Right hindlimb (tissue), 1 donor: Measurements from ENCODE around the gene GPR87.

Experiments
- DNase-seq: peaks from one replicate; pipeline ENCODE4 v3.0.0-alpha.2; 2018

The GPR87 gene

DNA sequence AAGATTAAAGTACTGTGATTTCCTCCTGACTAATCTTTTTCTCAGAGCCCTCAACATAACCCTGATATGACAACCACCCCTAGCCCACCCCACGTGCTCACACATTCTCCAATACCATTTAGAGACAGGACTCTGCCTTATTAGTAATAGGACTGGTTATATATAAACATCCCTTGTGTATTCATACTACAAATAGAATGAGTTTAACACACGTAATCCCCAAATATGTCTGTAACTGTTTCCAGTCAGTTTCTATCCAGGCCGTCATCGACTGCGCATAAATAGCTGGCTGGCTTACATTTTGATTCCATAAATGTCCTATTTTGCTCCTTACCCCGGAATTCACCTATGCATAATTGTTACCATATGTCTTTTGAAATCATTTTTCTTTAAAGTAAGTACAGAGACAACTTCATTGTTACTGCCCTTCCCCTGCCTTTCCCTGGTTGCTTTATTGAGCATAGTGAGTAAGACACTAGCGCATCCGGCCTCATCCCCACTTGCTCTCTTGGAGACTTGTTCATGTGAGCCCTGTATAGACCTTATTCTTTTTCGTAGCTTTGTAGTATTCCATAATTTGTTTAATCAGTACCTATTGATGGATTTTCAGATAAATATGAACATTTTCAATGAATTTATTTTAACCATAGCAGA, 34.8 kb downstream of the GPR87 start:
- DNase-seq, result peak; percentile 59

DNA sequence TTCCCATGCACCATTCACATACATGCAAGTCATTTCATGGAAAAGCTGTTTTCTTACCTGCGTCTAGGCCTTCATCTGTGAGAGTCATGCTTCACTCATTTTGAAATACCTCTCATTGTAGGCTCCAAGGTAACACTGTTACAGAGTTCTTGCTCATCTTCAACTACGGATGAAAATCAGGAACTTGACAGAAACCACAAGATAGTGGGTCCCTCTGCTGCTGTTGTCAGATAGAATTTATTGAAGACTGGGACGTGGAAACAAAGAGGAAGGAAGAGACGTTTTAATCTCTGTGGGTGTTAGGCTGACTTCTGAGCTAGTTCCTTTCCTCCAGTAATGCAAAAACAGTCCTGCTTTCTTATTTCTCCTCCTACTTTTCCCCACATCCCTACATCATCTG, 38.4 kb downstream of the GPR87 start, which contains the start of gene P2RY14:
Gene P2RY14 (minus strand): TSS at position 313 of the 400 bp plus-strand sequence. CDS start 64,226 bp downstream, outside the sequence.
- no peak for DNase-seq

DNA sequence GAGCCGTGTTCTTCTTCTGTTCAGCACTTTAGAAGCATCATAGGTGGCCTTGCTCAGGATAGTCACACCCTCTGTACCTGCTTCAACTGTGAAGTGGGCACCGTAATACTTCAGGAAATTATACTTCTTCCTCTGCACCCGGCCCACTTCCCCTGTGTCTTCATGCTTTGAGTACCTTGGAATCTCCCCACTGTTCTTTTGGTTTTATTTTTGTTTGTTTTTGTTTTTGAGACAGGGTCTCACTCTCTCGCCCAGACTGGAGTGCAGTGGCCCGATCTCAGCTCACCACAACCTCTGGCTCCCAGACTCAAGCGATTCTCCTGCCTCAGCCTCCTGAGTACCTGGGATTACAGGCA, 40.0 kb downstream of the GPR87 start:
- no peak for DNase-seq

DNA sequence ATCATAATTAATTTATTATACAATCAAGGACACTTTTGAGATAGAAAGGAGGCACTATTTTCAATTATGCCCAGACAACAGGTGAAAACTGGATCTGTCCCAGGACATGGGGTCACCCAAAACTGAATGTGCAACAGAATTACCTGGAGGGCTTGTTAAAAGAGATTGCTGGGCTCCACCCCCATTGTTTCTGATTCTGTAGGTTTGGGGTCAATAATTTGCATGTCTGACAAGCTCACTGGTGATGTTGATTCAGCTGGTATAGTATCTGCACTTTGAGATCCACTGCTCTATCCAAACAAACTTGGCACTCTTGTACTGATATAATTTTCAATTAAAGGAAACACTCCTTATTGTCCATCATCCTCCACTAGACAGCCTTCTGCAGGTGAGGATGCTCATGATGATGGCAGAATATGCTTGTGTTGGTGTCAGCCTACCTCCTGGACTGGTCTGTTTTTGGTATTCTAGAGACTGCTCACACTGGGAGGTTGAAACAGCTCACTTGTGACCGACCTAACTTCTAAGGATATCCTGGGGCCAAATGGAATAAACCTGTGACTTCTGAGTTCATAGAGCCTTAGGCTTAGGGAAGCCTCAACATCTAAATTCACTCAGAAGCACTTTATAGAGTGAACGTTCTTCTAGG, 40.5 kb downstream of the GPR87 start:
- DNase-seq, result no peak

DNA sequence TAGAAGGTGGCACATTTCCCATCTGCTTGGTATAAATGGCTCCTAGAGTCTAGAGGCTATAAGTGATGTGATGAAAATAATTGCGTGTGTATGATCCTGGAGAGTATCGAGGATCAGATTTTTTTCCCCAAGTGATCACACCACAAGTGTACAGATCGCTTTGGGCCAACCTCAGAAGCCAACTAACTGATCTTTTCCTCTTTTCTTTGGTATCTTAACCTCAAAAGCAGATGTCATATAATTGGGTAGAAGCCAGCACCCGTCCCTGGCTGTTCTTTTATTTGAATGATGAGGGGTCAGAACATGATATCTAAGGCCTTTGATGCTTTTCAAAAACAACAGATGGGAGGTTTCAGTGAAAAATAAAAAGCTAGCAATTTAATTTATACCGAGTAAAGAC, 41.5 kb downstream of the GPR87 start:
- no peak for DNase-seq

DNA sequence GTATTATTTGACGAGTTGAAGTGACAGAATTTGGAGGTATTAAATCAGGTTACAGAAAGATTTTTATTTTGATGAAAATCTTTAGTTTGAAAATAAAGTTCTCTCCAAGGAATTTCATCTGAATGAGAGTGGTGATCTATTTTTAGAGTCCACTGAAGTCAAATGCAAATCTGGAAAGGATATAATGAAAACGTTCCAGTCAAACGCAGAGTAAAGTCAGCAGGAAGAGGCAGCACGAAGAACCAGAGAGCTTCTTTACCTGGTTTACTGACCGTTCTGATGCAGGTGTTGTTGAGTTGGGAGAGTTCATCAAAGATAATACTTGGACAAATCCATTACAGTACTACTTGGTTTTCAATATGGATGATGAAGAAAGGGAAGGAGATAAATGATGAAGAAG, 47.0 kb downstream of the GPR87 start:
- no peak for DNase-seq

DNA sequence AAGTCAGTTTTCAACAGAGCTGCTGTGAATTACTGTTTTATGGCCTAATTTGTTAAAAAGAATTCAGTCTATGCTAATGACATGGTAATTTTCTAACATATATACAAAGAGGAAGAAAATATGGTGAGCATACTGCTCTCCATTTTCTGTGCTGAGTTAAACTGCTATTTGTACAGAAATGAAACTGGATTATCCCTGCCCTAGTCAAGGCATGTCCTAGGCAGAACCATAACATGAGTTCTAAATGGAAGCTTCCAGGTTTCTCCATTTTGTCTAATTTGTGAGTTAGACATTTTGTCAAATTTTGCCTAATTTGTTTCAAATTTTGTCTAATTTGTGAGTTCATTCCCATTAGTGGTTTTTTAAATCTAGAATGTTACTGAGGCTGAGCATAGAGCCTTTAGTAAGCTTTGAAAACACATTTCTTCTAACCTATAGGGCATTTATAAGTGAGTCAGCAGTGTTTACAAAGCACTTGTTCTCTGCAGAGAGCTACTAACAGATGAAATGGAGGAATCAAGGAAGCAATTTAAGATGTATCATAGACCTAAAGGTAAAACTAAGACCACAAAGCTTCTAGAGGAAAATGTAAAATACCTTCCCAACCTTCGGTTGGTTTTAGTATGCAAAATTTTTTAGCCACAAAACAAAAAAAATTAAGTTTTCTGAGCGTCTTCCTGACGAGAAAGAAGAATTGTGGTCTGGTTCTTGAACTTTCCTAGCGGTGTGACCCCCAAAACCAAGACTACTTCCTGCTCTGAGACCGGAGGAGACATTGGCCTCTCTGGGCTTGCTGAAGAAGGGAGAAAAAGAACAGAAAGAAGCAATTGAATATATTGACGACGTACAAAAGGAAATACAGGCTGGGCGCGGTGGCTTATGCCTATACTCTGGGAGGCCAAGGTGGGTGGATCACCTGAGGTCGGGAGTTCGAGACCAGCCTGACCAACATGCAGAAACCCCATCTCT, 48.1 kb downstream of the GPR87 start:
- no peak for DNase-seq

DNA sequence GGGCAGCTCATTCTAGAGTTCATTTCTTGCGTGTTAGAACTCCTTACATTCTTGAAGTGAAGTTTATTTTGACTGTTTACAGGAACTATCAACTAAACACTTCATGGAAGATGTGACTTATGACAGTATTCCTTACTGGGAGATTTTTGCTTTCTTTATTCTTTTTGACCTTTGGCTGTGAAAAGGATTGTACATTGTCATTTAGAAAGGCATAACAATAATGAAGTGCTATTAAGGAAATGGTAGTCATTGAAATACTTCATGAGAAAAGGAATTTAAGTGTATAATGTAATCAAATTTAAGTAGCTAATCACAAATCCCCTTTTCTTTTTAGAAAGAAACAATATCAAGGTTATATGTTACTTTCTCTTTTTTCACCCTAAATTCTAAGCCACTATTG, 49.6 kb downstream of the GPR87 start:
- no peak for DNase-seq

DNA sequence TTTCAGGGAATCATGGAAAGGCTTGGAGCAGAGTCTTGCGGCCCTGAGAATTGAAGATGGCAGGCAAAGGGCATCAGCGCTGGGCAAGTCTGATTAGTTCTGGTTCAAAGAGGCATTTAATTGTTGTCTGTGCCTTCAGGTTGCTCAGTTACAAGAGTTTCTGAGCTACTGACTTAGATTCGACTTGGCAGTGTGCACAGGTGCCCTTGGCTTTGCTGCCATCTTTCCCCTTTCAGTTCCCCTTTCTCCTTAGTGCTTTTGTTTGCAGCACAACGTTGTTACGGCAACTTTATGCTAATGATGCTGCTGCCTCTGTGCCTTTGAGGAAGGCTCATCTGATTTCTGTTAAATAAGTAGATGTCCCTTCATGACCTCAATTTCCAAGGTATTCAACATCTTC, 50.8 kb downstream of the GPR87 start:
- DNase-seq, result peak; percentile 37

DNA sequence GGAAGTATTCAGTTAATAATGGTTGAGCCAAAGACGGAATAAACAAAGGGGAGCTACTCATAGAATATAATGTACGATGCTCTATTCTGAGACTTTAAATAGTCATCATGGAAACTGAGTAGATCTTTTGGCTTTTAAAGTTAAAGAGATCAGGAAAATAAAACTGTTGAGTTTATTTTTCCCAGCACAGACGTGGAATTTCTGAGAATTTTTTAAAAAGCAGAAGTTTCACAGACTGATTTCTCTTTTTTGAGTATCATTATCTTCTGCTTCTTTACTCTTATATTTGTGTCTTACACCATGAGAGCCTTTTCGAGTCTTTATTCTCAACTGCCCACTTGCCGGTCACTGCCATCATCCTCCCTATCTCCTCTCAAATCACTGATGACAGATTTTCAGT, 51.5 kb downstream of the GPR87 start:
- no peak for DNase-seq

DNA sequence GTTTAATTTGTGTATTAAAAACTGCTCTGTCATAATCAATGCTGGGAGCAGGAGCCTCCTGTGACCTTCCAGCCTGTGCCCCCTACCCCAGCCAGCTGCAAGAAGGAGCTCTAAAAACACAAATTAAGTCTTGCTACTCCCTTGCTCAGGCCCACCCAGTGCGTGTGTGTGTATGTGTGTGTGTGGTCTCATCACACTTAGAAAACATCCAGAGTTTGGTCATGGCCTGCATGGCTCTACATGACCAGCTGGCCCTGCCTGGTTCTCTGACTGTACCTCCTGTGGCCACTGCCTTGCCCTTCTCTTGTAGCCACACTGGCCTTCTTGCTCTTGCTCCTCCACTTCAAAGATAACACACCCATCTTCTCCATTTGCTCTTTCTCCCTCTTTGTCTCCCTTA, 52.0 kb downstream of the GPR87 start:
- no peak for DNase-seq

DNA sequence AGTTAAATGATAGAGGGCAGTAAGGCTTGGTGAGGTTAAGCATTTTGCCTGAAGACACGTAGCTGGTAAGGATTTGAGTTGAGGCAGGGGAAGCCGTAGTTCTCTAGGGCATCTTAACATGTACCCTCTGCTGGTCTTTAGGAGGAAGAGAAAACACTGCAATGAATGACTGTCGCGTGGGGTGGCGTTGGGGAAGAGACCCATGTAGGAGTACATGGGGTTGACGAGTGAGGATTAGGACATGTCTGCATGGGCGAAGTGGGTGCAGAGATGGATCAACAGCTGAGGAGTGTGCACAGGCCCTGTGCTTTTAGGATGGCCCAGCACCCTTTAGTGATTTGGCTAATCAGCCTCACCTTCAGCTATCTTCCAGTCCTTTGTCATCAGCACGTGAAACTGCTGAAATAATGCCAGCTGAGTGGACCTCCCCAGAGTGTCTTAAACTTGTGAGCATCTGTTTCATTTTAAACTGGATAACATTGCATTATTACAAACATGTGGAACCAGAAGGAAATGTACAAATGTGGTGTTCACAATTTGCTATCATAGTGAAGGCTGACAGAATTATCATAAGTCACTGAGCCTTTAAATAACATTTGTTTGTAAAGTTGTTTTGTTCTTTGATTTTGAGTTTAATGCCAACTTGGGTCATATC, 53.6 kb downstream of the GPR87 start:
- DNase-seq, result peak; percentile 42

DNA sequence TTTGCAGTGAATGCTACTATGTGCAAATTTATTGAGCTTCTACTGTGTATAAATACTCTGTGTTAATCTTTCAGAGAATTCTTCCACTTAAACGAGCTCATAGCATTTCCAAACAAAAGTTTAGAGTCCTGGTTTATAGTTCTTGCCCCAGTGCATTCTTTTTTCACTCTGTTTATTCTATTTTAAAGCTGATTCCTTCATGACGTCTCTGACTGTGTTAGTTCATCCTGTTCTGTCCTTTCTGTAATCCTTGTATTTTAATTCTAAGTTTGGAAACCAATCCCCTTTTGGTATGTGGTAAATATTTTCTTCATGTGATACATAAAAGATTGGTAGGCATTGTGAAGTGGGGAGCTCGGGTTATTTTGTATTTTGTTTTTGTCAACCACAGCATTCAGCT, 57.0 kb downstream of the GPR87 start:
- no peak for DNase-seq

DNA sequence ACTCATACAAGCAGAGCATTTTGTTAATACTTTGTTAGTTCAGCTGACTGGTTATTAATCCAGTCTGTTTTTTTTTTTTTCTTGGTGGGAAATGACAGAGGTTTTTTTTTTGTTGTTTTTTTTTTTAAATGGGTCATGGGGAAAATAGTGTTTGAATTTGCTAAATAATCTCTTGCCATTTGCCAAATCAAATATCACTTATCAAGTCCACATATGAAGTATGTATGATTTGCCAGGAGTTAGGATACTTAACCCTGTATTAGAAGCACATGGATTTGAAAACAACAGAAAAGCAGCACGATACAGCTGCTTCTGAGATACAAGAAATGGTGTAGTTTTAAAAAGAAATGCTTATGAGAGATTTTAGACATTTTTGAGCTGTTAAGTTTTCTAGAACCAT, 59.9 kb downstream of the GPR87 start:
- no peak for DNase-seq

DNA sequence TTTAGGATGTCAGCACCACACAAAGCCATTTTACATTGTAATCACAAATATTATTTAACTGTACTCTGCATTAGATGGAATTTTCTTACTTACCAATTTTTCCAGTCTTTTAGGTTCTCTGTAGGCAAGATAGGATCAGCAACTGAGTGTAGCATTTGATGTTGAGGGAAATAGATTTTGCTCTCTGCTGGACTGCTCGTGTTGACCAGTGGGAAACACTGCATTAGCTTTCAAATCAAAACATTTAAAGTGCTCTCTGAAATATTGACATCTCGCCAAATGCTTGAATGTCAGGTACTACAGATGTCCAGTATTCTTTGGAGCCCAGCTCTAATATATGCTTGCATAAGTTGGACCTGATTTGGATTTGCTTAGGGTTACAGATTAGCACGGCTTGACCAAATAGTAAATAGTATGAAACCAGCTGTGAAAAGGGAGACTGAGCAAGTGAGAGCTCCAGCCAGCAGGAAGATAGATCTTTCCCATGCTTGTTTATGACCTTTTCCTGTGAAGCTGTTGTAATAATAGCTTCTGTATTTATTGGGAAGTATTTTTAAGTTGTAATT, 67.8 kb downstream of the GPR87 start:
- no peak for DNase-seq
